HG02623 (cell line): Measurements from ENCODE around the gene CHRM3.
"Not testable (repeated sequence)": the region's sequence is repeated elsewhere in the genome, so short reads cannot be mapped to it uniquely, and the experiment has no call there.

Experiments
- ATAC-seq: cut with Tn5 transposase; IDR thresholded peaks from one replicate; pipeline ENCODE4 v1.9.1; 2021; ENCODE audit warnings: moderate library complexity; ENCODE audit not compliant: unreplicated experiment

The CHRM3 gene

DNA sequence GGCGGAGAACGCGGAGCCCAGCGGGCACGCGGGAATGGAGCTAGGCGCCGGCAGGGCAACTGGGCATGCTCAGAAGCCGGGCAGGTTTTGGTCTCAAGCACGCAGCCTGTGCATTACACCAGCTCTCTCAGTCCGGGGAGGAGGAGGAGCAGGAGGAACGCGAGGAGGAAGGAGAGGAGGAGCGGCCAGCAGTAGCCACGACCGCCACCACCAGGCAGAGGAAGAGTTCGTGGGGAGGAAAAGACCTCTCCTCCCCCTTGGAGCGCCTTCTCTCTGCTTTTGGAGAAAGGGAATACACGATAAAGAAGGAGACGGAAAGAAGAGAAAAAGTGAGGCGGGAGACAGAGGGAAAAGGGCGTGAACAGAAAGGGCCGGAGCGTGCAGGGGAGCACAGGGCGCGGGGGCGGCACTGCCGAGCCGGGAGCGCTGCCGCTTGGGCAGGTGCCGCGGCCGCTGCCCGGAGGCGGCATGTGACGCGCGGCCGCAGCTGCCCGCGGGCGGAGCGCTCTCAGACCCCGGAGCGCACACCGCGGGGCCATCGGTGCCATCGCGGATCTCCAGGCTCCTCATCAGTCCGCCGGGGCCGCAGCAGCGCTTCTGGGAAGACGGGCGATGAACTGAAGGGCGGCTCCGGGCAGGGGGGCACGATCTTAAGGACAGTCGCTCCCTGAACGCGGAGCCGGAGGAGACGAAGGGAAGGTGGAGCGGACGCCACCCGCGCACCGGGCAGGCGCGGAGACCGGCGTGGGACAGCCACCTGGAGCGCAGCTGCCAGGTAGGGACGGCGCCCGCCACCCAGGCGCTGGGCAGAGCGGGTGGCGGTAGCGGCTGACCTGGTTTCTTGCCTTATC, at the start of gene CHRM3:
CHRM3 (plus strand) TSS at position 116 of the 851 bp plus-strand sequence. CDS start 520,884 bp downstream, outside the sequence.
- ATAC-seq: no peak

DNA sequence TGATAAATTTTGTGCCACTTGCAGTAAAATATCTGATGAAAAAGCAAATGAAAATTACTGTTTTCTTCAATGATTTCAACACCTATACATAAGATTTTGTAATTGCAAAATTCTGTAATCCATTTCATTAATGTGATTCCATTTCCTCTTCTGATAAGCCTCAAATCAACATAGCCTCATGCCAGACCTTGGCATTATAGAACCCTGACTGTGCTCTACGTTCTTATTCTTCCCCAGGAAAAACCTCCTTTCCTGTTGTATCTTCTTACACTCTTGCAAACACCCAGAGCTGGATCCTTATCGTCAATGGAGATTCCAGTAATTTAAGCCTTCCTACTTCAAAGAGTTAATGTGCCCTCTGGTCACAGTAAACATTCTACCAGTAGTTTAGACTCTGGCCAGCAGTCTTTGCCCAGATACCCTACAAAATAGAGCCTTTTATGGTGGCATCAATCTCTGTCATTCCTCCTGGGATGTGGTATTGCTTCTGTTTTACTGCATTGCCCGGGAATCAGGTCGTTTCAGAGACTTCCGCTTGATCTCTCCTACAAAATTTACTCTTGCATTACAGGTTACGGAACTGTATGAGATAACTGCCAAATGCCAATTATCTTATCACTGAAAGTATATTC, 48.5 kb upstream of the CHRM3 start:
- no peak for ATAC-seq

DNA sequence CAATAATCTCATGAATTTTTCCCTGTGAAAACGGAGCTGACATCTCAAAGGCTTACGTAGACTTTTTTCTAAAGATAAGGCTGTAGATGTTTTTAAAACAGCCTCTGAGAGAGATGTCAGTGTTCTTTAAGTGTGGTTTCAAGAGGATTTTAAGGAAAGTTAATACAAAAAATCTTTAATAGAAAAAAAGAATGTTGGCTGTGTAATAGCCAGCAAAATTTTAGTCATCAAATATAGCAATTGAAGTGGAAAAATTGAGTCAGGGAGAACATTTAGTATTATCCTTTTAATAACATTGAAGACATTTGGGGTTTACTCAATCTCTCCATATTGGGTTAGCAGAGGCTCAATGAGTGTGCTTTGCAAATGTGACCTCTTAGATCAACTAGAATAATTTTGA, 38.6 kb upstream of the CHRM3 start:
- ATAC-seq: no peak

DNA sequence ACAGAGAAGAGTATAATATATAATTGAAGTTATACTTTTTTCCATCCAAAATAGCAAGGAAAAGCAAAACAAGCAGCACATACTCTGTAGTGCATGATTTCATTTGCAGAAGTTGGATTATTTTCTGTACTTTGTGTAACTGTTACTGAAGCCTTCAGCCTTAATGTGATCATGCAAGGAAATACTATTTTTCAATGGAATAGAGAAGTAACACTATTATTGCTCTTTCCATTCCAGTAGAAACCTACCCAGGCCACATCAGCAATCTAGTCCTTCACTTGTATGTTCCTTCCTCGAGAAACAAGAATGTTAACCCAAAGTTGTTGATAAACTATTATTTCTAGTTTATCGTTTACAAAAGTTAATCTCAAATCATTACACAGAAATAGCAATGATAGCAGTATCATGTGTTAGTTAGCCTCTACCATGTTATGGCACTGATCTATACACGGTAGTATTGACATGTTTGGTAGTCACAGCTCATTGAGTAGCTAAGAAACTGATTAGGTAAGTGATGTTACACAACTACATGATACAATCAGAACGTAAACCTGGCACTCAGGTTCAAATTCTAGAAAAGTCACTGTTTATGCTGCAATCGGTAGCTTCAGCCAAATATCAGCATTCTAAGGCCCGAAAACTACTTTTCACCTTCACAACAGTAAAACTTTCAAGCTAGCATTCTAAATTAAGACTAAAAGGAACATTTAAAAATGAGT, 37.6 kb upstream of the CHRM3 start:
- no peak for ATAC-seq

DNA sequence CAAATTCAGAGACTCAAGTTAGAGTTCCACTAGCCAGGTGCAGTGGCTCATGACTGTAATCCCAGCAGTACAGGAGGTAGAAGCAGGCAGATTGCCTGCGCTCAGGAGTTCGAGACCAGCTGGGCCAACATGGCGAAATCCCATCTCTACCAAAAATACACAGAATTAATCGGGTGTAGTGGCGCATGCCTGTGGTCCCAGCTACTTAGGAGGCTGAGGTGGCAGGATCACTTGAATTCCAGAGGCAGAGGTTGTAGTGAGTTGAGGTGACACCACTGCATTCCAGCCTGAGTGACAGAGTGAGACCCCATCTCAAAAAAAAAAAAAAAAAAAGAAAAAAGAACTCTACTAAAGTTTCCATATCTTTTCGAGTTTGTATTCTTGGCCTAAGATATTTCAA, 36.7 kb upstream of the CHRM3 start:
- no peak for ATAC-seq

DNA sequence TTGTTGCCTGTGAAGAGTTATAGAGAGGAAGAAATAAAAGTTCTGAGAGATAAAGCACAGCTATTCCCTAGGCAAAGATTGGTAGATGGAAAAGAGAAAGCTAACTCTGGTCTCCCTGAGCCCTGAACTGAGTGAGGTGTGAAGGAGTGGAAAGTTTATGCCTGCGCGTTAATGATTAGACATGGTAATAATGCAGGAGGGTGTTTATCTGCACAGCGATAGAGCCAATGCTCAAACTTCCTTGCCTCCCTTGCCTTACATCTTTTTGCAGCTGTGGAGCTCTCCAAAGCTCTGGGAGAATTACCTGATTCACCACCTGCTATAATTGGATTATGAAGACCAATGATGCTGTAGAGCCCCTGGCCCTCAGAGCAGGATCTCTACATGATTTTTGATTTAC, 32.8 kb upstream of the CHRM3 start:
- ATAC-seq: no peak

DNA sequence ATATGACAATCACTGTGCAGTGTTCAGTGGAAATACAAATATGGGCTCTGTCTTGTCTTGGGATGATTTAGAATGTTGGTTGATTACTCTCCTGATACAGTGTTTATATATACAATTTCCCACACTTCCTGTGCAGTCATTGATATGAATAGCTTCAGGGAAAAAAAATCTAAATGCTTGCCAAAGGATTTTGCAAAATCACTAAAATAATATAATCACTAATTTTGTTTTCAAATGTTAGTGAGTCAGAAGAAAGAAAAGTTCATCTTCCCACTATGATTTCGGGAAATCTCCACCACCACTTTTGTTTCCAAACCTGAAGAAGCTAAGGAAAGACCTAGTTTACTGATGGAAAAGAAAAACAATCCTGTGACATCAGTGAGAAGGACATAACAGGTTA, 32.1 kb upstream of the CHRM3 start:
- ATAC-seq: no peak

DNA sequence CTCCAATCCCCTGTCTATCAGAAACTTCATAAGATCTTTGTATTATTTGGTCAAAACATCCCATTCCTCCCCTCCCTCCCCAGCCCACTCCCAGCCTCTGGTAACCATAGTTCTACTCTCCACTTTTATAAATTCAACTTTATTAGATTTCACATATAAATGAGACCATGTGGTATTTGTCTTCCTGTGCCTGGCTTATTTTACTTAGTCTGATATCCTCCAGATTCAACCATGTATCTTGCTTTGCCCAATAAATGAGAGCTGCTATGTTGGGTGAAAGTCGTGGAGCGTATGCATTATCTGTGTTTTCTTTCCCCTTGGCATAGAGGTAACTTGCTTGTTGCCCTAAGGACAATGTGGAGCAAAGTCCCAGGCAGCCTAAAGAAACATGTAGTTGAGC, 28.5 kb upstream of the CHRM3 start:
- ATAC-seq: no peak

DNA sequence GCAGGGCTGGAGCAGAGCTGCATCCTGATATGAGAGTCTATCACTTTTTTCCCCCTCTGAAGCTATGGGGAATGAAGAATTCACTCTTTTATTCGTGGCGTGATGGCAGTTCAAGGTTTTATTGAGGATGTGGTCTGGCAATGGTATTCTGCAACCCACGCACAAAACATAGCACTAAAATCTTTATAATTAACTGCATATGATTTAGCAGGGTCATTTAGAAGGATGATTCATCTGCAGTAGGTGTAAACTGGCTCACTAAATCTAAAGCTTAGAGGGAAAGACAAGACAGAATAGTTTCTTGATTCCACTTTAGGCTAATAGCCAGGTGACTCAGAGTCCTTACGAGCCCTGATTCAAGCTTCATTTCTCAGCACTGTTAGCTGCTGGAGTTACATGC, 25.0 kb upstream of the CHRM3 start:
- ATAC-seq: no peak

DNA sequence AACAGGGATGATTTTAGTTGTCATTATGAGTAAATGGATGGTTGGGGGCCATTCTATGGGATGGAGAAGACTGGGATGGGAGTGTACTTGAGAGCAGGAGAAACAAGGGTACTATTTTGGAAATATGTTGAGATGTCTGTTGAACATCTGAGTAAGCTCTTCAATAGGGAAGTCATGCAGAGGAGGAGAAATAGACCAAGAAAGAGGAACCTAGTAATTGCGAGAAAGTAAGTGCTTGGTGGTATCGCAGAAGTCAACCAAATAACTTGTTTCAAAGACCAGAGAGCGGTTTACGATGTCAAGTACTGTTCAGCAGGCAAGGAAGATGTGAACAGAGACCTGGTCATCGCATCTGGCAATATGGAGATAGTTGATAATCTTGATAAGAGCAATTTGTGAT, 22.4 kb upstream of the CHRM3 start:
- ATAC-seq: no peak

DNA sequence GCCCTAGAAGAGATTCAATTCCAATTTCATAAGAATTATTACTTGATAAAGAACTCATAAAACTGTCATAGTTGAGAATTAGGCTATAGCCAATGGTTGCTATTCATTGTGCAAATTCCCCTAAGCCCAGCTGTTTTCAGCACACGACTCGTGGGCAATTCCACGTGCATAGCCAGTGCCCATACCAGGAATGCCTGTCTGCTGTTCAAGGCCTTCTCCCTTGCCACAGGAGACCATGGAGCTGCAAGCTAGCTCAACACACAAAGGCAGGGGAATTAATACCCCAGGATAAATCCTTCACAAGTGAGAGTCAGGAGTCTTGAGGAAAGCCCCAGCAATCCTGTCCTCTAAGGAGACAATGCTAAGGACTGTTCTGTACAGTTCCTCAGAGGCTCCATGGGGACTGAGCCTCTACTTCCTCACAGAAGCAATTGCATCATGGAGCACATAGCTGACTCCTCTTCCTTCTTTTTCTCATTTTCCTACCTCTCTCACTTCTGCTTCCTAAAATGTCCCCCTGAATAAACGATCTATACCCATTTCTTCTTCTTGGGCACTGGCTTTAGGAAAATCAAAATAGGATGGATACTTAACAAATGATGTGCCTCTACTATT, 19.1 kb upstream of the CHRM3 start:
- no peak for ATAC-seq

DNA sequence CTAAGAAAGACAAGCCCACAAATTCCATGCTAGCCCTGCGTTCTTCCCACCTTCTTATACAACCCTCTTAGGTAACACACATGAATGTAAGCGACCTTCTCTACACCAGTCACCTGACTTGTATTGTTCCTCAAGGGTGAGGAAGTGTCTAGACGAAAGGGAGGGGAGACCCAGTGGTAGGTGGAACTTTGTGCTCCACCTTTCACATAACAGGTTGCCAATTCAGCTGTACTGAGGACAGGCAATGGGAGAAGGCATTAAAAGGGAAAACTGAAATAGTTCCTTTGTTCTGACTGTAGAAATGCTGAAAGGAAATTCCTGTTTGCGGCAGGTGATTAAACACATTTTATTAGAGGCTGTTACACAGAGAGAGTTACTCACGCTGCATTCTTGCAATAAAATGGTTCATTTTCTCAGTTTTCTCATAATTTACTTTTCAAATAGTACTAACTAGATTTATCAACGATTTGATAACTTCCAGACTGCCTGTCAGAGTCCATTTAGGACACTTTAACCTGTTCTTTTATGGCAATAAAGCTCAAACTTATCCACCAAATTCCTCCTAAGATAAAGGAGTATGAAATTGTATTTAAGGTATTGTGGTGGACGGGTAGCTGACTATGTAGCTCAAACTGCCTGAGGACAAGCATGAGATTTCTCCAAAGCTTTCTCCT, 17.8 kb upstream of the CHRM3 start:
- no peak for ATAC-seq

DNA sequence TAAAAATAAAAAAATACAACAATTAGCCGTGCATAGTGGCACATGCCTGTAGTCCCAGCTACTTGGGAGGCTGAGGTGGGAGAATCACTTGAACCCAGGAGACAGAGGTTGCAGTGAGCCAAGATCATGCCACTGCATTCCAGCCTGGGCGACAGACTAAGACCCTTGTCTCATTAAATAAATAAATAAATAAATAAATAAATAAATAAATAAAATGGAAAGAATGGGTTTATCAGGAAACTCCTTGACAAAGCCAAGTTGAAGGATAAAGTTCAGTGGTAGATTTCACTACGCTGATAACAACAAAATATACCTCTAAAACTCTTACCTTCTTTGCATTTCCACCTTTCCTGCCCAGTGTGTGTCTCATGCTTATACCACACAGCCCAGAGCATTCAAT, 15.5 kb upstream of the CHRM3 start:
- not testable (repeated sequence) for ATAC-seq

DNA sequence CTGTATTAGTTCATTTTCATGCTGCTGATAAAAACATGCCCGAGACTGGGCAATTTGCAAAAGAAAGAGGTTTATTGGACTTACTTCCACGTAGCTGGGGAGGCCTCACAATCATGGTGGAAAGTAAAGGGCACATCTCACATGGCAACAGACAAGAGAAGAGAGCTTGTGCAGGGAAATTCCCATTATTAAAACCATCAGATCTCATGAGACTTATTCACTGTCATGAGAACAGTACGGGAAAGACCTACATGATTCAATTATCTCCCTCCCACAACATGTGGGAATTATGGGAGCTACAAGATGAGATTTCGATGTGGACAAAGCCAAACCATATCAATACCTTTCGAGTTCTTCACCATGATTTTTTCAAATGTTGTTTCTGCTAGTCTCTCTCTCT, 3.7 kb upstream of the CHRM3 start:
- ATAC-seq: no peak

DNA sequence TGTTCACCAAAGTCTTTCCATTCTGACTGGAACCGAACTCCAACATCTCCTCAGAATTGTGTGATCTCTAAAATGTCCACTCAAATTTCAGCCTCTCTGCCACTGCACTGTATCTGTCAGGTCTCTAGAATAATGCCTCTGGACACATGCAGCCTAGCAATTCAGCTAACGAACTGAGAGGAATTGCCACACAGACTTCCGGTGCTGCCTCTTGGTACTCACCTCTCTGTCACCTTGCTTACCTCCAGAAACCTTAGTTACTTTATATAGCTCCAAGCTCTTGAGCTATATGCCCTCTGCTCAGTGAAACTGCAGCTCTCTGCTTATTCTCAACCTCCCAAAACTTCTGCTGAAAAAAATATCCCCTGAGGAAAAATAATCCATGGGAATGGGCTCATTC, 2.7 kb upstream of the CHRM3 start:
- ATAC-seq: no peak

DNA sequence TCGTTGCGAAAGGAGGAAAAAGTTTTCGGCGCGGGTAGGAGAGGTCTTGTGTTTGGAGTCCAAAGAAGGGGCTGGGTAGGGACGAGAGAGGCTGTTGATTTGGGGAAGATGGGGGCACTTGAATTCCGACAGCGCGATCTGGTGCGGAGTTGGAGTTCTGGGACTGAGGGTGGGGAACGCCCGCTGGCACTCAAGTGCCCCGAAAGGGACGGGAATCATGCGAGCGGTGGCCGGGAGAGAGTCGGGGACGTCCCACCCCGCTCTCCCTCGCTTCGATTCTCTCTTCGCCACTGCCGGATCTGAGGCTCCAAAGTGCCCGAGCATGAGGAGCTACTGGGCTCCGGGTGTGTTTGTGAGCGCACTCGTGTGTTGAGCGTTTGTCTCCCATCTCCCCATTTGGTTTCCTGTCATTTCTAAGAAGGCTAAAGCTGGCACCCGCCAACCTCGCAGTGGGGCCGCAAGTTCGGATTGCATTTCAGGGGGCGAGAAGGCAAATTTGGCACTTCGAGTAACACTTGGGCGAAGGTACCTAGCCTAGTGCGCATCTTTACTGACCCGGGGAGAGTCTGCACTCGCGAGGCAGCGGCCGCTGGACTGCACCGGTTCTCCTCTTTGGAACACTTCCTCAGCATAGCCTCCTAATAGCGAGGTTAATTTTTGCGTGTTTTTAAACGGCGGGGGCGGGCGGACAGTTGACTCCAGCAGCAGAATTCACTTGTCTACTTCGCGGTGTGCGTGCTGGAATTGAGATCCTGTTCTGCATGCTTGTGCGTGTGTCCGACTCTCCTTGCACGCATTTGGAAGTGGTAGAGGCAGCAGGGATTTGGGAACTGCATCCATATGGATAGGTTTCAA, 1.2 kb downstream of the CHRM3 start:
- no peak for ATAC-seq

DNA sequence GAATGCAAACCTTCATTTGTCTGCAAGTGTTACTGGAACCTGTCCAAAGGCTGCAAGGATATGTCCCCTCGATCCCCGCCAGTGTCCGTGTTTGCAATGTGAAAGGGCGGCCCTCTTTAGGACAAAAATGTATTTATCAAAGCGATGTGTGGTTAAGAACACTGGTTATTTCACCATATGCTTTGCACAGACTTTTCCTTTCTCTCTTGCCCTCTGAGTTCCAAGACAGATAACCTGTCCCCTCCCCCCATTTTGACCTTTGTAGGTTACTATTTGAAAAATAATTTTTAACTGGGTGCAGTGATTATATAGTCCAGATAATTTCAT, 1.8 kb downstream of the CHRM3 start:
- ATAC-seq: no peak

DNA sequence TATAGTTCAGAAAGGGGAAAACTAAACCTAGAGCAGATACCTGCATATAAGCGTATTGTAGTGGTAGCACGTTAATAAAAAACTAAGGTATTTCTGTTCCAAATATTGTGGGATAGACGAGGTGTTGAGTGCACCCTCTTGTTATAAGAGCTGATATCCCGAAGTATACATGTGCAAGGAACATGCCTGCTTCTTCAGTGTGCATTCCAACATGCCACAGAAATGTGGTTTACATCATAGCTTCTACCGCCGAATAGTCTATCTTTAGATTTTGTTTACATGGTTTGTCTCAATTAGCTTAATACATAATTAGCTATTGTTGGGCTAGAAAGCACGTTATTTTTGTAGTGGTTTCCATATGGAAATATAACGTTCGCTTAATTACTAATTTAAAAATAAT, 2.2 kb downstream of the CHRM3 start:
- ATAC-seq: no peak

DNA sequence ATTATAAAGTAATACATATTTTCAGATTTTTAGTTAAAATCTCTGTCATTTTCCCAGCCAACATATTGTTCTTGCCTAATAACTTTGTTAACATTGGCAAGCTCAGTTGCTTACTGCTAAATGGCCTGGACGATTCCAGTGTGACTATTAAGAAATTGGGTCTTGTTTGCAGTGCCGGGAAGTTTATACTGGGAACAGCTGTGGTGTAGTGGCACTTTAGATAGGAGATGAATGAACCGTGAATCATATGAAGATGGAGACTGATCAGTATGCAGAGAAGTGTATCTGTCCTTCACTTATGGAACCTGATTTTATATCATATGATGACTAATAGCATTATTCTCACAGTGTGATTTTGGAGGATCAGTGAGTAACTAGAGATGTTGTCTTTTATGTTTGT, 3.3 kb downstream of the CHRM3 start:
- no peak for ATAC-seq

DNA sequence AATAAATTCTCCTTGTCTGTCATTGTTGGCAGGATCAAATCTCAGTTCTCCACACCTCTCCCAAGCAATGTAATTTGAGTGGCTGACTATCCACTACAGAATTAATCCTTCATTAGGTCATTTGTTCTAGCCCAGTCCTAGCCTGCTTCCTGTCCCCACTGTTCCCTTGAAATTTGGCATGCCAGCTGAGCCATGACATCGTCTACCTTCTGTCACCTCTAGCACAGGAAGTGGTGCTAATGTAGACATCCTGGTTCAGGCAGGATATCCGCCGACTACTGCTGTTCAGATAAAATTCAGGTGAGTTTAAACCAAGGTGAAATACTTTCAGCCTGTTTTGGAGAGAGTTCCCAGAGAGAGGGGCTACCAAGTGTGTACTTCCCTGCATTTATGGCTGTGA, 5.9 kb downstream of the CHRM3 start:
- no peak for ATAC-seq
